ENCODE results near the gene SORCS1.

Gene SORCS1

DNA sequence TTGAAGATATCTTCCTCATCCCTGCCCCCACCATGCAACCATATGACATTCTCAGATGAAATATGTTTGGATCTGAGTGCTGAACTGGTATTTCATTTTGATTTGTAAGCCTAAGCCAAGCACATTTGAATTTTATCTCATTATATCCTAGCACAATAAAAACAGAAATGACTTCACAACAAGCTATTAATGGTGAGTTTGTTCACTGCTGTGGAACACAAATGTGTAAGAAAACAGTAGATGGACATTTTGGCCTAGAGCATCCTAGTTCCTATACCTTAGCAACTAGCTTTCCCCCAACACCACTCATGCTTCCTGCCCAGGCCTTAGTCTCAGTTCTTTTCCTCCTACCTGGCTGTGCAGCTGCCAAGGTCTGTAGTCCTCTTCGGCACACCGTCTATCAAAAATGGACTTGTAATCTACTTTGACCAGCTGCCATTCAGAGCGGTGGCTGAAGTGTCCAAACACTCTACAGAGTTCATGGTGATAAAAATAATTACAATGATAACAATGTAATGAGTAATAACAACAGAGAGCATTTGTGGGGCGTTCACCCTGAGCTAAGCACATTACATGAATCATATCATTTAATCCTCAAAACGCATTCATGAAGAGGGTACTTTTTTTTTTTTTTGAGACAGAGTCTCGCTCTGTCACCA is 491.9 kb downstream of the SORCS1 start:
- TF ChIP-seq, protein P1, sequence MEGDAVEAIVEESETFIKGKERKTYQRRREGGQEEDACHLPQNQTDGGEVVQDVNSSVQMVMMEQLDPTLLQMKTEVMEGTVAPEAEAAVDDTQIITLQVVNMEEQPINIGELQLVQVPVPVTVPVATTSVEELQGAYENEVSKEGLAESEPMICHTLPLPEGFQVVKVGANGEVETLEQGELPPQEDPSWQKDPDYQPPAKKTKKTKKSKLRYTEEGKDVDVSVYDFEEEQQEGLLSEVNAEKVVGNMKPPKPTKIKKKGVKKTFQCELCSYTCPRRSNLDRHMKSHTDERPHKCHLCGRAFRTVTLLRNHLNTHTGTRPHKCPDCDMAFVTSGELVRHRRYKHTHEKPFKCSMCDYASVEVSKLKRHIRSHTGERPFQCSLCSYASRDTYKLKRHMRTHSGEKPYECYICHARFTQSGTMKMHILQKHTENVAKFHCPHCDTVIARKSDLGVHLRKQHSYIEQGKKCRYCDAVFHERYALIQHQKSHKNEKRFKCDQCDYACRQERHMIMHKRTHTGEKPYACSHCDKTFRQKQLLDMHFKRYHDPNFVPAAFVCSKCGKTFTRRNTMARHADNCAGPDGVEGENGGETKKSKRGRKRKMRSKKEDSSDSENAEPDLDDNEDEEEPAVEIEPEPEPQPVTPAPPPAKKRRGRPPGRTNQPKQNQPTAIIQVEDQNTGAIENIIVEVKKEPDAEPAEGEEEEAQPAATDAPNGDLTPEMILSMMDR (IDR thresholded peaks at IDR 0.05; ENCODE audit: low read depth, low read length, missing control alignments), result no peak
- no peak overlapping the region for H3K4me3 ChIP-seq (replicated peaks; ENCODE audit: low read depth, low read length)
- DNase-seq (ENCODE audit: extremely low read depth, low read depth), result no peak

DNA sequence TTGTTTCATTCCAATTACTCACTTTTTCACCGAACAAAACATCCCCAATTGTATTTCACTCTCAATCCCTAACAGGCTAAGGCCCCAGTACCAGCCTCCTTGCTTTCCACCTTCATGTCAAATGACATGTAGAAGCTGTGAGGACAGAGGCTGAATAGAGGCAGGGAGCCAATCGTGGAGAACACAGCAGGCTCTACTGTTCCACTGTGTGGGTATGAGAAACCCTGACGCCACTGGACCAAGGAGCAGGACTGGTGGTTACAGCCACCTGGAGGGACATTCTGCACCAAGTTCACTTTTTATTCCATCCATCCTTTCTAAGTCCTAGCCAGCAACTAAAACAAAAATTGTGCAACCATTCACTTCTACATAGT is 502.8 kb downstream of the SORCS1 start:
- no peak overlapping the region for H3K4me3 ChIP-seq (replicated peaks; ENCODE audit: low read depth, low read length)
- TF ChIP-seq, protein P1 (IDR thresholded peaks at IDR 0.05; ENCODE audit: low read depth, low read length, missing control alignments), result no peak
- no peak for DNase-seq (ENCODE audit: extremely low read depth, low read depth)

GRCh38 chr10:106661133-106661766 is 503.3 kb downstream of the SORCS1 start:
- no peak for DNase-seq (ENCODE audit: extremely low read depth, low read depth)

DNA sequence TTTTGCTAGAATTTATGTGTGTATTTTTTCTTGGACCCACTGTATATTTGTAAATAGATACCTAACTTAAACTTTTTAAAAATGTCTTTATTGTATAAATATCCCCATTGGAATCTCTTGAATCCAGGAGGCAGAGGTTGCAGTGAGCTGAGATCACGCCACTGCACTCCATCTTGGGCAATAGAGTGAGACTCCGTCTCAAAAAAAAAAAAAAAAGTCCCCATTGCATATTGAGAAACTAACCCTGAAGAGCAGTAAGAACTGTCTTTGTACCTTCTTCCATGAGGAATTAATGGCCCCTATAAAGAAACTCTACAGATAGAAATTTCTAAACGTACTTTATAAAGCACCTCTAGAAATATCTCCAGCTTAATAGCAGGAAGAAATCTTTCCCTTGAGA is 504.0 kb downstream of the SORCS1 start:
- DNase-seq (ENCODE audit: extremely low read depth, low read depth), result no peak
- TF ChIP-seq, protein P1 (IDR thresholded peaks at IDR 0.05; ENCODE audit: low read depth, low read length, missing control alignments), result no peak
- no peak overlapping the region for H3K4me3 ChIP-seq (replicated peaks; ENCODE audit: low read depth, low read length)

More at GRCh38 chr10:106661133-106661766, 503.3 kb downstream of the SORCS1 start:
- TF ChIP-seq, protein P1 (IDR thresholded peaks at IDR 0.05; ENCODE audit: low read depth, low read length, missing control alignments), result no peak
- no peak overlapping the region for H3K4me3 ChIP-seq (replicated peaks; ENCODE audit: low read depth, low read length)

DNA sequence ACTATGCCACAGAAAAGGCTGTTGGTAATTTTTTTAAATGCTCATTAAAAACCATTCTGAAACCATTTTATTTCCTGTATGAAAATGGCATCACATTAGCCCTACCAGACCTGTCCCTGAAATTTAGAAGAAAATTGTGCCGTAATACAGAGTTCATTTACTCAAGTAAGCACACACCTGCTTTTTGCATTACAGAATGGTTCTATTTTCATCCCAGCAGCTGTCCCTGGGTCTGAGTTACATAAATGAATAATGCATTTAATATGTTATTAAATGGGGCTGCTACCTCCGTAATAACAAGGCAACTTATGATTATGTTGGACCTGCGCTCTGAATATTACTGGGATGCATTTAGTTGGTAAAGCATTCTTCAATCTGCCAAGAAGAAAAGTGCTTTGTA is 508.9 kb downstream of the SORCS1 start:
- no peak for DNase-seq (ENCODE audit: extremely low read depth, low read depth)
- TF ChIP-seq, protein P1 (IDR thresholded peaks at IDR 0.05; ENCODE audit: low read depth, low read length, missing control alignments), result no peak
- no peak overlapping the region for H3K4me3 ChIP-seq (replicated peaks; ENCODE audit: low read depth, low read length)

GRCh38 chr10:106655165-106655564 is 509.3 kb downstream of the SORCS1 start:
- no peak overlapping the region for H3K4me3 ChIP-seq (replicated peaks; ENCODE audit: low read depth, low read length)
- TF ChIP-seq, protein P1 (IDR thresholded peaks at IDR 0.05; ENCODE audit: low read depth, low read length, missing control alignments), result no peak
- no peak for DNase-seq (ENCODE audit: extremely low read depth, low read depth)
